GM12878 (cell line): ENCODE results near the gene NRG2. TPM values are rescaled to one million over a fixed set of nuclear protein-coding genes. Genes with fewer than 3 reads are reported as not detected.

Experiments used
- ATAC-seq: fragments of 200-7000 bp; cut with Tn5 transposase; 3 replicates; pipeline ENCODE4 v1.9.1; 2020; ENCODE audit warnings: mild to moderate bottlenecking, moderate library complexity
- BruUV-seq: library from RNA; stranded (reverse); fragments of 400-500 nt; replicated peaks from 2 replicates; lab custom pipeline; 2021; lab: Mats Ljungman, UMichigan
- CTCF ChIA-PET: fragments of 300-600 bp; sonication (Branson Sonifier 250); formaldehyde crosslinking; extraction: SDS; loops from one replicate; lab custom pipeline; 2021; ENCODE audit warnings: inconsistent platforms; lab: Yijun Ruan, JAX
- POLR2A ChIA-PET: fragments of 350-600 bp; formaldehyde crosslinking; extraction: SDS; loops from one replicate; lab custom pipeline; 2021; ENCODE audit warnings: inconsistent platforms; lab: Charles Lee
- RAD21 ChIA-PET: fragments of 300-600 bp; sonication (Branson Sonifier 250); formaldehyde crosslinking; loops from one replicate; lab custom pipeline; 2023; ENCODE audit warnings: antibody characterized with exemption; ENCODE audit not compliant: unreplicated experiment; lab: Charles Lee
- SMC1A ChIA-PET: fragments of 300-600 bp; sonication (Branson Sonifier 250); formaldehyde crosslinking; loops from one replicate; lab custom pipeline; 2023; ENCODE audit not compliant: unreplicated experiment, uncharacterized antibody; lab: Charles Lee
- DNase-seq: peaks from one replicate; pipeline ENCODE4 v3.0.0-alpha.2; 2011; ENCODE audit warnings: low read depth, low spot score
- FAIRE-seq: peaks from 3 replicates; lab custom pipeline; 2011; peaks lifted over from hg19 to GRCh38; lab: Jason Lieb, UNC
- H2AFZ ChIP-seq: 2 replicates; pipeline ENCODE4 v1.6.0; 2011; ENCODE audit warnings: low read depth, low read length, control low read depth; ENCODE audit not compliant: control insufficient read depth
- H3K27ac ChIP-seq: 2 replicates; pipeline ENCODE4 v1.5.1; 2011; ENCODE audit warnings: control low read depth; ENCODE audit not compliant: control insufficient read depth, insufficient read depth
- H3K27me3 ChIP-seq, 2 experiments: replicated peaks in 1 of 2; 2 replicates each; pipeline versions ENCODE4 v1.6.0 to v1.6.1; 2011; ENCODE audit warnings: low read length in 1 of 2; ENCODE audit not compliant: control insufficient read depth in 2 of 2, insufficient read depth in 2 of 2
- H3K36me3 ChIP-seq, 2 experiments: 2 replicates each; pipeline ENCODE4 v1.5.1; 2011; ENCODE audit warnings: low read length in 1 of 2; ENCODE audit not compliant: control insufficient read depth in 2 of 2, insufficient read depth in 2 of 2
- H3K4me1 ChIP-seq: 2 replicates; pipeline ENCODE4 v1.6.1; 2011; ENCODE audit warnings: mild to moderate bottlenecking, low read length, moderate library complexity, mixed read lengths; ENCODE audit not compliant: control insufficient read depth, insufficient read depth
- H3K4me2 ChIP-seq: 2 replicates; pipeline ENCODE4 v1.6.0; 2011; ENCODE audit warnings: control low read depth; ENCODE audit not compliant: control insufficient read depth, insufficient read depth
- H3K4me3 ChIP-seq: fragments of 200-600 bp; sonication (generic); 2 replicates; pipeline ENCODE4 v1.5.1; 2016
- H3K79me2 ChIP-seq: 2 replicates; pipeline ENCODE4 v1.6.0; 2011; ENCODE audit warnings: low read length; ENCODE audit not compliant: control insufficient read depth, insufficient read depth
- H3K9ac ChIP-seq: 2 replicates; pipeline ENCODE4 v1.8.0; 2011; ENCODE audit warnings: low read length, control low read depth, mixed read lengths; ENCODE audit not compliant: control insufficient read depth, insufficient read depth
- H3K9me3 ChIP-seq: replicated peaks from 3 replicates; pipeline ENCODE4 v1.5.1; 2011; ENCODE audit warnings: mild to moderate bottlenecking, low read length; ENCODE audit not compliant: control insufficient read depth, insufficient read depth
- H4K20me1 ChIP-seq: 2 replicates; pipeline ENCODE4 v1.6.0; 2011; ENCODE audit not compliant: control insufficient read depth, insufficient read depth
- EP300 ChIP-seq, 2 experiments: fragments of 150-350 bp in 1 of 2; IDR thresholded peaks; 2 replicates each; pipeline ENCODE4 v1.6.1; 2011 to 2012; ENCODE audit warnings: low read depth in 2 of 2, low read length in 2 of 2, borderline replicate concordance in 1 of 2, improper control_type of control experiment in 1 of 2, inconsistent platforms in 1 of 2; ENCODE audit not compliant: control insufficient read depth in 1 of 2
- HDGF ChIP-seq: fragments of 450-650 bp; IDR thresholded peaks from 2 replicates; pipeline ENCODE4 v1.6.1; 2016; ENCODE audit warnings: antibody characterized with exemption
- KDM1A ChIP-seq: fragments of 200-600 bp; sonication (generic); IDR thresholded peaks from 2 replicates; pipeline ENCODE4 v1.6.1; 2016; ENCODE audit warnings: borderline replicate concordance
- NFIC ChIP-seq: IDR thresholded peaks from 2 replicates; pipeline ENCODE4 v1.6.1; 2012; ENCODE audit warnings: low read depth, mild to moderate bottlenecking, inconsistent platforms, low read length, moderate library complexity
- NRF1 ChIP-seq: conservative IDR thresholded peaks from 2 replicates; pipeline ENCODE4 v1.6.1; 2011; ENCODE audit warnings: mild to moderate bottlenecking, low read depth, low read length, improper control_type of control experiment
- SRF ChIP-seq, 2 experiments: IDR thresholded peaks; 2 replicates each; pipeline ENCODE4 v1.6.1; 2011; ENCODE audit warnings: low read depth in 2 of 2, low read length in 2 of 2, mild to moderate bottlenecking in 1 of 2, moderate library complexity in 1 of 2
- WRNIP1 ChIP-seq: IDR thresholded peaks from 2 replicates; pipeline ENCODE4 v1.6.1; 2011; ENCODE audit warnings: low read depth, low read length, improper control_type of control experiment, borderline replicate concordance
- ZNF384 ChIP-seq: IDR thresholded peaks from 2 replicates; pipeline ENCODE4 v1.6.1; 2012; ENCODE audit warnings: low read depth, mild to moderate bottlenecking, low read length, improper control_type of control experiment, borderline replicate concordance
- ZNF622 ChIP-seq: fragments of 450-650 bp; IDR thresholded peaks from 2 replicates; pipeline ENCODE4 v1.6.1; 2017; ENCODE audit warnings: mild to moderate bottlenecking, inconsistent platforms
- WGBS: methylation state at CpG from one replicate; pipeline ENCODE4 v1.1.6; 2016; ENCODE audit warnings: low lambda C conversion rate; ENCODE audit not compliant: insufficient replicate concordance, insufficient coverage; ENCODE audit errors: missing lambda C conversion rate; 5-methylcytosine and 5-hydroxymethylcytosine counted together
- in situ Hi-C: fragments of 300-500 bp; cut with MboI; formaldehyde crosslinking; loops from 9 replicates; pipeline ENCODE4 v1.14.3; 2018; ENCODE audit warnings: mixed read lengths
- intact Hi-C: fragments of 100-400 bp; cut with micrococcal nuclease; formaldehyde crosslinking; loops from one replicate; pipeline ENCODE4 v1.14.2; 2022; ENCODE audit not compliant: unreplicated experiment
- polyA plus RNA-seq, 11 experiments: library from polyadenylated mRNA; depleted of rRNA in 4 of 11; unstranded in 6 of 11; stranded (reverse) in 5 of 11; fragments of >200 nt; fragmentation: Nextera tagmentation in 4 of 11; fragmentation: Illumina TruSeq in 1 of 11; extraction: Ambion mirVana in 4 of 11; extraction: Trizol in 1 of 11; gene quantifications; 1 replicate in 1 of 11; 2 replicates in 10 of 11; pipeline versions ENCODE4 v1.2.1 to v1.2.3, GENCODE V29; 2011 to 2016; ENCODE audit warnings: inconsistent platforms in 2 of 11, missing spikeins in 2 of 11, low read depth in 1 of 11
- total RNA-seq, 4 experiments: library from RNA; depleted of rRNA in 3 of 4; stranded (reverse); fragments of >200 nt in 3 of 4; fragmentation: Illumina TruSeq in 1 of 4; extraction: Trizol in 1 of 4; gene quantifications; 2 replicates each; pipeline versions ENCODE4 v1.2.1 to v1.2.3, GENCODE V29; 2013 to 2021
- TF ChIP-seq, protein P1 (sequence below): IDR thresholded peaks from 2 replicates; pipeline ENCODE4 v1.6.1; 2011; ENCODE audit warnings: borderline replicate concordance, low read depth, mild to moderate bottlenecking, moderate library complexity, low read length; ENCODE audit not compliant: insufficient read depth, poor library complexity, severe bottlenecking
- TF ChIP-seq, protein P2 (sequence below): IDR thresholded peaks from 2 replicates; pipeline ENCODE4 v1.6.1; 2012; ENCODE audit warnings: low read length, inconsistent platforms

Gene NRG2
- total and polyA plus RNA-seq, 10 of the 15 experiments (the other 5 are each of a cell fraction or from before 2014, with no cell fraction given), result 0.10 to 21.7 (median 9.6) TPM

DNA sequence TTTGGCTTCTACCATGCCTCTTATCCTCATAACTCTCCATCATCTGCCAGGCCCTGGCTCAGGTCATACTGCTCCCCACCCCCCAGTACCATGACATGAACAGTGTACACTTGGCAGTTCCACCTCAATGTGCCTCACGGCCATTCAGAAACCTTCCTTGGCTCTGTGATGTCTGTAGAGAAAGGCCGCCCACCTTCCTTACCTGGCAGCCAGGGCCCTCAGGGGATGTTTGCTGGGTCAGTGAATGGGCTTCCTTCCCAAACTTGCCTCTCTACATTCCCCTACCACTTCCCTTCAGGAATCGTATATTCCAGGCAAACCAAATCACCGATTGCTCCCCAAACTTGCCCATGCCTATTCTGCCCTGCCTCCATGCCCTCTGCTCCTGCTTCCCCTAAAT lies 146.4 kb downstream of the NRG2 start:
- no peak overlapping the region for H3K4me3 ChIP-seq
- FAIRE-seq, result no peak
- no peaks in the 10 kb centered on the region for H3K79me2 ChIP-seq
- no peaks in the 10 kb centered on the region; a peak in 2 of 4 replicates for H3K36me3 ChIP-seq
- 48% methylated on average over 4 of the region's 4 CpGs for WGBS
- TF ChIP-seq ZNF384 (no peak), NFIC (no peak), NRF1 (no peak), SRF (IDR thresholded peaks at IDR 0.05; ENCODE audit: low read depth in 2 of 2, low read length in 2 of 2) (no peak), HDGF (no peak), ZNF622 (no peak), WRNIP1 (no peak), EP300 (IDR thresholded peaks at IDR 0.05; ENCODE audit: borderline replicate concordance in 1 of 2, control insufficient read depth in 1 of 2, low read depth in 2 of 2, low read length in 2 of 2) (no peak), KDM1A (no peak)
- TF ChIP-seq, protein P1, sequence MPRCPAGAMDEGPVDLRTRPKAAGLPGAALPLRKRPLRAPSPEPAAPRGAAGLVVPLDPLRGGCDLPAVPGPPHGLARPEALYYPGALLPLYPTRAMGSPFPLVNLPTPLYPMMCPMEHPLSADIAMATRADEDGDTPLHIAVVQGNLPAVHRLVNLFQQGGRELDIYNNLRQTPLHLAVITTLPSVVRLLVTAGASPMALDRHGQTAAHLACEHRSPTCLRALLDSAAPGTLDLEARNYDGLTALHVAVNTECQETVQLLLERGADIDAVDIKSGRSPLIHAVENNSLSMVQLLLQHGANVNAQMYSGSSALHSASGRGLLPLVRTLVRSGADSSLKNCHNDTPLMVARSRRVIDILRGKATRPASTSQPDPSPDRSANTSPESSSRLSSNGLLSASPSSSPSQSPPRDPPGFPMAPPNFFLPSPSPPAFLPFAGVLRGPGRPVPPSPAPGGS, result no peak
- TF ChIP-seq, protein P2, sequence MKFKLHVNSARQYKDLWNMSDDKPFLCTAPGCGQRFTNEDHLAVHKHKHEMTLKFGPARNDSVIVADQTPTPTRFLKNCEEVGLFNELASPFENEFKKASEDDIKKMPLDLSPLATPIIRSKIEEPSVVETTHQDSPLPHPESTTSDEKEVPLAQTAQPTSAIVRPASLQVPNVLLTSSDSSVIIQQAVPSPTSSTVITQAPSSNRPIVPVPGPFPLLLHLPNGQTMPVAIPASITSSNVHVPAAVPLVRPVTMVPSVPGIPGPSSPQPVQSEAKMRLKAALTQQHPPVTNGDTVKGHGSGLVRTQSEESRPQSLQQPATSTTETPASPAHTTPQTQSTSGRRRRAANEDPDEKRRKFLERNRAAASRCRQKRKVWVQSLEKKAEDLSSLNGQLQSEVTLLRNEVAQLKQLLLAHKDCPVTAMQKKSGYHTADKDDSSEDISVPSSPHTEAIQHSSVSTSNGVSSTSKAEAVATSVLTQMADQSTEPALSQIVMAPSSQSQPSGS, result no peak
- intact Hi-C loops (no loop called here), in situ Hi-C loops (no loop called here)
- RAD21 ChIA-PET, result no interaction called here
- H3K9me3 ChIP-seq, result no peaks in the 10 kb centered on the region
- H3K9ac ChIP-seq, result no peak overlapping the region
- H4K20me1 ChIP-seq, result no peaks in the 10 kb centered on the region
- no peak for DNase-seq
- ATAC-seq, result no peak
- no peaks in the 10 kb centered on the region for H3K4me1 ChIP-seq
- H2AFZ ChIP-seq, result no peak overlapping the region
- H3K27me3 ChIP-seq, result no peaks in the 10 kb centered on the region
- CTCF ChIA-PET, result interaction anchor here (1.0 kb wide), 2 partner anchors 35 to 178 kb away, joined by 3 read pairs; no protein-coding TSS in a partner anchor
- BruUV-seq, result no TSS peak
- no peak overlapping the region for H3K27ac ChIP-seq
- POLR2A ChIA-PET, result no interaction called here
- SMC1A ChIA-PET, result no interaction called here
- no peak overlapping the region for H3K4me2 ChIP-seq
